Peyer's patch (tissue), 4 donors: ENCODE data around the gene CCNYL1.

ENCODE experiments used
- CTCF ChIP-seq, 6 experiments: fragments of 450-650 bp in 4 of 6; fragments of 200-600 bp in 2 of 6; sonication (generic) in 1 of 6; IDR thresholded peaks; one replicate each; pipeline ENCODE4 v1.5.1; 2017 to 2019; ENCODE audit warnings: antibody characterized with exemption in 6 of 6, mild to moderate bottlenecking in 3 of 6, moderate library complexity in 1 of 6
- POLR2A ChIP-seq, 2 donors: fragments of 450-650 bp; IDR thresholded peaks; one replicate each; pipeline ENCODE4 v1.5.1; 2017; ENCODE audit warnings: antibody characterized with exemption in 2 of 2, mild to moderate bottlenecking in 2 of 2, moderate library complexity in 2 of 2

- TF ChIP-seq POLR2A (IDR thresholded peaks at IDR 0.05) (no peak), CTCF (IDR thresholded peaks at IDR 0.05) (no peak)
These were observed 28.9 kb upstream of the CCNYL1 start for GRCh38 chr2:207682557-207682956.
